Subcutaneous abdominal adipose tissue (tissue), 5 donors: Measurements from ENCODE around the gene CLASRP.

Source experiments
- H3K27ac ChIP-seq: one replicate; pipeline ENCODE4 v1.7.0; 2013; ENCODE audit warnings: low read depth, mild to moderate bottlenecking, inconsistent platforms, low read length, moderate library complexity
- H3K27me3 ChIP-seq, 5 donors: one replicate each; pipeline ENCODE4 v1.7.0; 2013; ENCODE audit warnings: low read length in 5 of 5, inconsistent platforms in 1 of 5; ENCODE audit not compliant: control insufficient read depth in 5 of 5, insufficient read depth in 4 of 5
- H3K36me3 ChIP-seq, 5 donors: one replicate each; pipeline ENCODE4 v1.7.0; 2013; ENCODE audit warnings: low read length in 5 of 5; ENCODE audit not compliant: control insufficient read depth in 5 of 5, insufficient read depth in 5 of 5
- H3K4me1 ChIP-seq, 5 donors: one replicate each; pipeline ENCODE4 v1.7.0; 2013; ENCODE audit warnings: low read length in 5 of 5, mild to moderate bottlenecking in 3 of 5, moderate library complexity in 1 of 5; ENCODE audit not compliant: control insufficient read depth in 5 of 5, insufficient read depth in 5 of 5
- H3K4me3 ChIP-seq, 5 donors: one replicate each; pipeline ENCODE4 v1.7.0; 2013; ENCODE audit warnings: low read length in 5 of 5, low read depth in 1 of 5
- H3K9ac ChIP-seq, 5 donors: one replicate each; pipeline ENCODE4 v1.7.0; 2013; ENCODE audit warnings: low read length in 5 of 5, mild to moderate bottlenecking in 4 of 5, moderate library complexity in 3 of 5
- H3K9me3 ChIP-seq, 5 donors: one replicate each; pipeline ENCODE4 v1.7.0; 2013; ENCODE audit warnings: low read length in 5 of 5; ENCODE audit not compliant: control insufficient read depth in 5 of 5
- donor health status: healthy.
- donor health status: healthy.
- donor health status: healthy.
- donor health status: healthy.
- donor health status: healthy.

Gene CLASRP

GRCh38 chr19:45079911-45080370 lies 41.1 kb downstream of the CLASRP start:
- H3K4me1 ChIP-seq = peaks cover 5 to 40% (median 36%) of the 10 kb centered on the region in 5 donors
- H3K27me3 ChIP-seq = no peaks in the 10 kb centered on the region
- no peaks in the 10 kb centered on the region for H3K9me3 ChIP-seq
- peak overlapping the region; percentile 45 for H3K27ac ChIP-seq
- peak overlapping the region; percentile 75 to 97 (median 88) for H3K4me3 ChIP-seq
- H3K9ac ChIP-seq = peak overlapping the region; percentile 75 to 100 (median 97)
- peaks cover 0 to 9% (median 7%) of the 10 kb centered on the region in 5 donors for H3K36me3 ChIP-seq

GRCh38 chr19:45082170-45082569 lies 43.3 kb downstream of the CLASRP start:
- no peak overlapping the region for H3K9ac ChIP-seq
- H3K9me3 ChIP-seq = no peaks in the 10 kb centered on the region
- H3K4me3 ChIP-seq = no peak overlapping the region
- H3K4me1 ChIP-seq = peaks cover 5 to 28% (median 20%) of the 10 kb centered on the region in 5 donors
- no peaks in the 10 kb centered on the region for H3K27me3 ChIP-seq
- H3K36me3 ChIP-seq = peaks cover 0 to 23% (median 14%) of the 10 kb centered on the region in 5 donors
- H3K27ac ChIP-seq = no peak overlapping the region

- Histone ChIP-seq H3K9ac (no peak overlapping the region), H3K27me3 (no peaks in the 10 kb centered on the region), H3K36me3 (peaks cover 0 to 38% (median 21%) of the 10 kb centered on the region in 5 donors), H3K9me3 (no peaks in the 10 kb centered on the region), H3K27ac (no peak overlapping the region), H3K4me1 (peaks cover 3 to 8% (median 7%) of the 10 kb centered on the region in 5 donors), H3K4me3 (no peak overlapping the region)
Observed at GRCh38 chr19:45086480-45086879, 47.6 kb downstream of the CLASRP start.

GRCh38 chr19:45087531-45087930 lies 48.7 kb downstream of the CLASRP start:
- Histone ChIP-seq H3K36me3 (peaks cover 0 to 29% (median 13%) of the 10 kb centered on the region in 5 donors), H3K4me1 (peaks cover 3 to 17% (median 14%) of the 10 kb centered on the region in 5 donors), H3K9me3 (no peaks in the 10 kb centered on the region), H3K9ac (no peak overlapping the region), H3K27me3 (no peaks in the 10 kb centered on the region), H3K4me3 (no peak overlapping the region), H3K27ac (no peak overlapping the region)

- Histone ChIP-seq H3K27ac (no peak overlapping the region), H3K4me1 (peaks cover 5 to 35% (median 32%) of the 10 kb centered on the region in 5 donors), H3K9ac (no peak overlapping the region), H3K4me3 (no peak overlapping the region), H3K9me3 (no peaks in the 10 kb centered on the region), H3K27me3 (no peaks in the 10 kb centered on the region), H3K36me3 (peaks cover 0 to 28% (median 13%) of the 10 kb centered on the region in 5 donors)
Observed at GRCh38 chr19:45090034-45090433, 51.2 kb downstream of the CLASRP start.

- peaks cover 5 to 40% (median 36%) of the 10 kb centered on the region in 5 donors for H3K4me1 ChIP-seq
- peaks cover 0 to 23% (median 12%) of the 10 kb centered on the region in 5 donors for H3K36me3 ChIP-seq
- peak overlapping the region in 1 of 5 donors; percentile 85 for H3K4me3 ChIP-seq
- no peaks in the 10 kb centered on the region for H3K27me3 ChIP-seq
- no peak overlapping the region for H3K9ac ChIP-seq
- no peaks in the 10 kb centered on the region for H3K9me3 ChIP-seq
- no peak overlapping the region for H3K27ac ChIP-seq
Observed at GRCh38 chr19:45090606-45091005, 51.8 kb downstream of the CLASRP start.

GRCh38 chr19:45091031-45091923 lies 52.4 kb downstream of the CLASRP start:
- Histone ChIP-seq H3K4me3 (peak overlapping the region; percentile 85 to 98 (median 92)), H3K27ac (peak overlapping the region; percentile 71), H3K4me1 (peaks cover 5 to 47% (median 37%) of the 10 kb centered on the region in 5 donors), H3K27me3 (no peaks in the 10 kb centered on the region), H3K9ac (peak overlapping the region in 4 of 5 donors; percentile 40 to 96 (median 60)), H3K9me3 (no peaks in the 10 kb centered on the region), H3K36me3 (peaks cover 0 to 21% (median 11%) of the 10 kb centered on the region in 5 donors)

GRCh38 chr19:45092747-45093678 lies 54.2 kb downstream of the CLASRP start, which contains the start of gene PPP1R37:
Gene PPP1R37 (plus strand): TSS chr19:45093179. CDS start chr19:45093326, 147 bp downstream.
- H3K4me1 ChIP-seq = peaks cover 5 to 60% (median 47%) of the 10 kb centered on the region in 5 donors

GRCh38 chr19:45094137-45094536 lies 55.3 kb downstream of the CLASRP start:
- H3K9me3 ChIP-seq = no peaks in the 10 kb centered on the region
- H3K36me3 ChIP-seq = peaks cover 0 to 8% (median 7%) of the 10 kb centered on the region in 5 donors
- no peak overlapping the region for H3K27ac ChIP-seq
- H3K4me3 ChIP-seq = peak overlapping the region; percentile 83 to 98 (median 92)
- peak overlapping the region; percentile 2 to 96 (median 89) for H3K9ac ChIP-seq
- no peaks in the 10 kb centered on the region for H3K27me3 ChIP-seq
- peaks cover 5 to 71% (median 56%) of the 10 kb centered on the region in 5 donors for H3K4me1 ChIP-seq

More at GRCh38 chr19:45092747-45093678, 54.2 kb downstream of the CLASRP start, which contains the start of gene PPP1R37:
- H3K27ac ChIP-seq = peak within 1 kb of the TSS; percentile 71
- peak within 1 kb of the TSS; percentile 19 to 96 (median 89) for H3K9ac ChIP-seq
- no peaks in the 10 kb centered on the region for H3K9me3 ChIP-seq
- H3K4me3 ChIP-seq = peak within 1 kb of the TSS; percentile 85 to 98 (median 92)
- H3K27me3 ChIP-seq = no peaks in the 10 kb centered on the region
- H3K36me3 ChIP-seq = peaks cover 0 to 12% (median 8%) of the 10 kb centered on the region in 5 donors
